T-helper 17 cell (primary cell): ENCODE results near the gene MEIS2. TPM values are rescaled to one million over a fixed set of nuclear protein-coding genes. Genes with fewer than 3 reads are reported as not detected.

ENCODE experiments used
- ATAC-seq: fragments of 150-1000 bp; cut with Tn5 transposase; 2 replicates; pipeline ENCODE4 v1.10.0; 2021; ENCODE audit warnings: mild to moderate bottlenecking, moderate library complexity
- DNase-seq, 3 donors: peaks; one replicate each; pipeline versions ENCODE4 v3.0.0 to v3.0.0-alpha.2; 2020 to 2021
- H3K9me3 ChIP-seq: one replicate; pipeline ENCODE4 v1.7.0; 2013; ENCODE audit warnings: low read length, mild to moderate bottlenecking; ENCODE audit not compliant: control insufficient read depth, poor library complexity, severe bottlenecking
- H3K27ac Mint-ChIP-seq: one replicate; pipeline ENCODE4 v1.8.0; 2022; ENCODE audit warnings: mild to moderate bottlenecking, moderate library complexity, mixed read lengths
- H3K27me3 Mint-ChIP-seq: one replicate; pipeline ENCODE4 v1.8.0; 2022; ENCODE audit warnings: mixed read lengths
- H3K36me3 Mint-ChIP-seq: one replicate; pipeline ENCODE4 v1.8.0; 2022; ENCODE audit warnings: low read depth, mixed read lengths
- H3K4me1 Mint-ChIP-seq: one replicate; pipeline ENCODE4 v1.8.0; 2022; ENCODE audit warnings: mild to moderate bottlenecking, mixed read lengths
- H3K4me3 Mint-ChIP-seq: one replicate; pipeline ENCODE4 v1.8.0; 2022; ENCODE audit warnings: mild to moderate bottlenecking, moderate library complexity, mixed read lengths
- total RNA-seq, 4 donors: library from RNA in 2 of 4; stranded (reverse) in 2 of 4; gene quantifications; one replicate each; pipeline ENCODE4 v1.2.3 and lab custom pipeline; 2022 to 2026

MEIS2 gene
- total RNA-seq, 2 donors from 2014 or later, result not detected

GRCh38 chr15:36860792-36861191, 239.6 kb downstream of the MEIS2 start:
- no peak for DNase-seq
- no peak overlapping the region for H3K27ac Mint-ChIP-seq
- no peak overlapping the region for H3K4me3 Mint-ChIP-seq
- no peak for ATAC-seq
- no peaks in the 10 kb centered on the region for H3K36me3 Mint-ChIP-seq
- no peaks in the 10 kb centered on the region for H3K4me1 Mint-ChIP-seq
- H3K9me3 ChIP-seq, result no peaks in the 10 kb centered on the region
- H3K27me3 Mint-ChIP-seq, result peaks cover 15% of the 10 kb centered on the region

GRCh38 chr15:36858423-36858822, 241.9 kb downstream of the MEIS2 start:
- no peaks in the 10 kb centered on the region for H3K4me1 Mint-ChIP-seq
- no peak for ATAC-seq
- DNase-seq, result no peak
- no peak overlapping the region for H3K27ac Mint-ChIP-seq
- no peaks in the 10 kb centered on the region for H3K9me3 ChIP-seq
- H3K36me3 Mint-ChIP-seq, result no peaks in the 10 kb centered on the region
- peaks cover 15% of the 10 kb centered on the region for H3K27me3 Mint-ChIP-seq
- H3K4me3 Mint-ChIP-seq, result no peak overlapping the region

GRCh38 chr15:36856339-36856973, 243.9 kb downstream of the MEIS2 start:
- no peaks in the 10 kb centered on the region for H3K9me3 ChIP-seq
- H3K4me1 Mint-ChIP-seq, result no peaks in the 10 kb centered on the region
- ATAC-seq, result no peak
- no peak overlapping the region for H3K27ac Mint-ChIP-seq
- H3K4me3 Mint-ChIP-seq, result no peak overlapping the region
- H3K27me3 Mint-ChIP-seq, result peaks cover 15% of the 10 kb centered on the region
- H3K36me3 Mint-ChIP-seq, result no peaks in the 10 kb centered on the region
- no peak for DNase-seq

GRCh38 chr15:36850864-36851263, 249.5 kb downstream of the MEIS2 start:
- Mint-ChIP-seq H3K4me3 (no peak overlapping the region), H3K27me3 (peaks cover 22% of the 10 kb centered on the region), H3K4me1 (no peaks in the 10 kb centered on the region), H3K27ac (no peak overlapping the region), H3K36me3 (no peaks in the 10 kb centered on the region)
- DNase-seq (no peak), ATAC-seq (no peak)
- H3K9me3 ChIP-seq, result no peaks in the 10 kb centered on the region

- Mint-ChIP-seq H3K27me3 (peaks cover 57% of the 10 kb centered on the region), H3K4me1 (no peaks in the 10 kb centered on the region), H3K4me3 (no peak overlapping the region), H3K36me3 (peaks cover 4% of the 10 kb centered on the region), H3K27ac (no peak overlapping the region)
- ATAC-seq, result no peak
- no peak for DNase-seq
- no peaks in the 10 kb centered on the region for H3K9me3 ChIP-seq
Observed at GRCh38 chr15:36845270-36845669, 255.1 kb downstream of the MEIS2 start.

GRCh38 chr15:36844534-36844998, 255.8 kb downstream of the MEIS2 start:
- no peaks in the 10 kb centered on the region for H3K9me3 ChIP-seq
- Mint-ChIP-seq H3K27me3 (peaks cover 57% of the 10 kb centered on the region), H3K36me3 (peaks cover 4% of the 10 kb centered on the region), H3K4me3 (no peak overlapping the region), H3K27ac (no peak overlapping the region), H3K4me1 (no peaks in the 10 kb centered on the region)
- ATAC-seq, result no peak
- no peak for DNase-seq

- H3K27me3 Mint-ChIP-seq, result peaks cover 55% of the 10 kb centered on the region
- ATAC-seq (no peak), DNase-seq (no peak)
- no peak overlapping the region for H3K4me3 Mint-ChIP-seq
- H3K36me3 Mint-ChIP-seq, result peaks cover 4% of the 10 kb centered on the region
- H3K27ac Mint-ChIP-seq, result no peak overlapping the region
- H3K4me1 Mint-ChIP-seq, result no peaks in the 10 kb centered on the region
- no peaks in the 10 kb centered on the region for H3K9me3 ChIP-seq
Observed at GRCh38 chr15:36843822-36844221, 256.5 kb downstream of the MEIS2 start.

- H3K9me3 ChIP-seq, result no peaks in the 10 kb centered on the region
- no peak for DNase-seq
- Mint-ChIP-seq H3K27me3 (peaks cover 50% of the 10 kb centered on the region), H3K36me3 (peaks cover 4% of the 10 kb centered on the region), H3K4me1 (no peaks in the 10 kb centered on the region), H3K4me3 (no peak overlapping the region), H3K27ac (no peak overlapping the region)
- ATAC-seq, result no peak
Observed at GRCh38 chr15:36841193-36841592, 259.2 kb downstream of the MEIS2 start.
